NCI-H187 (cell line): ENCODE results near the gene ANKZF1.
"Not testable (repeated sequence)": the region's sequence is repeated elsewhere in the genome, so short reads cannot be mapped to it uniquely, and the experiment has no call there.

Experiments used
- DNase-seq, 2 experiments: peaks; one replicate each; lab custom pipeline; 2025; lab: John Stamatoyannopoulos, UW

Gene ANKZF1

GRCh38 chr2:219254590-219255201, 25.1 kb downstream of the ANKZF1 start:
- DNase-seq: no peak

DNA sequence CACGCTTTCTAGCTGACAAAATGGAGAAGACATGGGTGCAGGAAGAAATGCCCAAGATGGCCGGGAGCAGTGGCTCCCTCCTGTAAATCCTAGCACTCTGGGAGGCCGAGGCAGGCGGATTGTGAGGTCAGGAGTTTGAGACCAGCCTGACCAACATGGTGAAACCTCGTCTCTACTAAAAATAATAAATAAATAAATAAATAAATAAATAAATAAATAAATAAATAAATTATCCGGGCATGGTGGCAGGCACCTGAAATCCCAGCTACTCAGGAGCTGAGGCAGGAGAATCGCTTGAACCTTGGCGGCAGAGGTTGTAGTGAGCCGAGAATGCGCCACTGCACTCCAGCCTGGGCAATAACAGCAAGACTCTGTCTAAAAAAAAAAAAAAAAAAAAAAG, 29.3 kb downstream of the ANKZF1 start:
- not testable (repeated sequence) for DNase-seq

DNA sequence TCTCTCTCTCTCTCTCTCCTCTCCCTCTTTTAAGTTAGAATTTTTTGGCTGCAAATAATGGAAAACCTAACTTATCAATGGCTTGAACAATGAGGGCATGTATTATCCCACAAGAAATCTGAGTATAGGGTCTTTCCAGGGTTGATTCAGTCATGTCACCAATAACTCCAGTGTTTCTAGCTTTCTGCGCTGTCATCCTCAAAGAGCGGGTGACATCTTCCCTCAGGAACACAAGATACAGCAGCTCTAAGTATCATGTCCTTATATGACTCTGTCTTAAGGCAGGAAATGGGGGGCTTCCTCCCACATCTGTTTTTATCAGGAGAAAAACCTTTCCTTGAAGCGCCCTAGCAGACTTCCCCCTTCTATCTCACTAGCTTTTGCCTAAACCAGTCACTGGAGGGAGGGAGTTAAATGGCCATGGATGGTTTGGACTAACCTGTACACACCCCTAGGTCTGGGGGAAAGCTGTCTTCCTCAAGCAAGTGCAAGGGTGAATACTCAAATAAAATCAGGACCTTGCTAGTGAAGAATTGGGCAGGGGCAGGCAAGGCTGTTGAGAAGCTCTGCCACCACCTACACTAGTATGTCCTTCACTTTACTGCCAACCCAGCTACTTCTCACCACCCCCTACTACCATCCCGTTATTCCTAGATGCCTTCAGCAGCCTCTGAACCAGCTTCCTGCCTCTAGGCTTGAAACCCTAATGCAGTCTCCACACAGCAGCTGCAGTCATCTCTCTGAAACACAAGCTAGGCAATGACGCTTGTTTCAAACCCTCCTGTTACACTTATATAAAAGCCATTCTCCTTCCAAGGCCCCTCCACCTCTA, 31.6 kb downstream of the ANKZF1 start:
- DNase-seq: no peak

DNA sequence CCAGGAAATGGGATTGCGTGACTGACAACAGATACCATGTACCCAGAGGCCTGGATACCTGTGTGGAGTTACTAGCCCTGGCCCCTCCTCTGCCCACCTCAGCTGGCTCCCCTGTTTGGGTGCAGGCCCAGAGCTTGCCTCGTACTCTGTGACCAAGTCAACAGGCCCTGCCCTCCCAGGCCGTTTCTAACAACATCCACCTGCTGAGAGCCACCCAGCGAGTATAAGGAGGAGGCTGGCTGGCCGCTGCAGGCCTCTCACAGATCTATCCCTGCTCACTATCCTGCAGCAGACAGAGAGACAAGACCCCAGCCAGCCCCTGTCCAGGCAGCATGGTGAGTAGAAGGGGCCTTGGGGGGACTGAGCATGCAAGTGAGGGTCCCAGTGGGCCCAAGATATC, 36.6 kb downstream of the ANKZF1 start:
- DNase-seq: no peak

- no peak for DNase-seq
These were observed 37.3 kb downstream of the ANKZF1 start for GRCh38 chr2:219266886-219267285.

GRCh38 chr2:219268294-219268693, 38.7 kb downstream of the ANKZF1 start:
- no peak for DNase-seq

GRCh38 chr2:219269362-219270054, 39.9 kb downstream of the ANKZF1 start:
- DNase-seq: peak; percentile 3 to 14

DNA sequence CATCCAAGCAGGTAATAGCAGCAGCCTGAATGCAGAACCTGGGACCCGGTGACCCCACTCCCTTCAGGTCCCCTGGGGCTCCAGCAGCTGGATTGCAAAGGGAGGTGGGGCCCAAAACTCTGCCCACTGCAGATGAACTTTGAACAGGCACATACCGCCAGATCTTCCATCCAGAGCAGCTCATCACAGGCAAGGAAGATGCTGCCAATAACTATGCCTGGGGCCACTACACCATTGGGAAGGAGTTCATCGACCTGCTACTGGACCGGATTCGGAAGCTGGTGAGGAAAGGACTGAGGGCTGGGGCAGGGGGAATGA, 40.4 kb downstream of the ANKZF1 start:
- no peak for DNase-seq

GRCh38 chr2:219271021-219271420, 41.4 kb downstream of the ANKZF1 start:
- DNase-seq: no peak

DNA sequence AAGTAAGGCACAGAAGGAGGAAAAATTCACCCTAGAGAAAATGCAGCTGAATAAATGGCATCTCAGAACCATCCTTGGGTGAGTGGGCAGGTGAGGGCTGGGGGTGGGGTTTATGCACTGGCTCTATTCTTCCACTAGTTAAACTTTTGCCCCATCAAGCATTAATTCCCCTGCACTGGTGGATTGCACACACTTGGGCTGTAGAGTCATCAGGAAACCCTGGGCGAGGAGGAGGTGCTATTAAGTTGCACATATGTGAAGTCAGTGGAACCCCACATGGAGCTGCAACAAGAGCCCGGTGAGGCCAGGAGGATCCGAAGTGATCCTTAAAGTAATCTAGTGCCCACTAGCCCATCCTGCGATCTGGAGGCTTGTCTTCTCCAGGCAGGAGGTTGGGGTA, 42.8 kb downstream of the ANKZF1 start:
- DNase-seq: no peak

DNA sequence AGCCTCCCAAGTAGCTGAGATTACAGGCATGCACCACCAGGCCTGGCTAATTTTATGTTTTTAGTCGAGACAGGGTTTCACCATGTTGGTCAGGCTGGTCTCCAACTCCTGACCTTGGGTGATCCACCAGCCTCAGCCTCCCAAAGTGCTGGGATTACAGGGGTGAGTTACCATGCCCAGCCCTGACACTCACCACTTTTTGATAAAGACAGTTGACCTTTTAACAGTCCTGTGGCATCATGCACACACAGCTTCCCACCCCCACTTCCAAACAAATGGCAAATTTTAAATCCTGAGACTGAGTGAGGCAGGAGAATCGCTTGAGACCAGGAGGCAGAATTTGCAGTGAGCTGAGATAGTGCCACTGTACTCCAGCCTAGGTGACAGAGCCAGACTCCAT, 43.4 kb downstream of the ANKZF1 start:
- DNase-seq: no peak

DNA sequence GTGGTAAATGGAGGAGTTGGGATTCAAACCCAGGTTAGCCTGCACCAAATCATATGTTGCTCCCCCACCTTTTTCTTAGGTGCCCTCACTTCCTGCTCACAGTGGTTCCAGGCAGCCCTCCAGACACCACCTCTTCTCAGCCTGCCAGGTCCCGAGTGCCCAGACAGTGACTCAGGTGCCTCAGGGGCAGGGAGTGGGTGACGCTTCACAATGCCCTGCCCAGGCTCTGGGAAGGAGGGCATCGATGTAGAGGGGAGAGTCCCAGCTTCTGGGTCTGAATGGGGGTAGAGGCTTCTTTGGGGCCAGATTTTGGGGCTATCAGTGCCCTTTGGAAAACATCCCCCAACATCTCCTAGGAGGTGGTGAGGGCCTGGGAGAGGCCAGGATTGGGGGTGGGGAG, 44.3 kb downstream of the ANKZF1 start:
- no peak for DNase-seq

- DNase-seq: no peak
These were observed 44.8 kb downstream of the ANKZF1 start for GRCh38 chr2:219274361-219274921.

- peak; percentile 3 to 20 for DNase-seq
These were observed 48.4 kb downstream of the ANKZF1 start for GRCh38 chr2:219277703-219278654.

- no peak for DNase-seq
These were observed 49.1 kb downstream of the ANKZF1 start for GRCh38 chr2:219278655-219279150.

DNA sequence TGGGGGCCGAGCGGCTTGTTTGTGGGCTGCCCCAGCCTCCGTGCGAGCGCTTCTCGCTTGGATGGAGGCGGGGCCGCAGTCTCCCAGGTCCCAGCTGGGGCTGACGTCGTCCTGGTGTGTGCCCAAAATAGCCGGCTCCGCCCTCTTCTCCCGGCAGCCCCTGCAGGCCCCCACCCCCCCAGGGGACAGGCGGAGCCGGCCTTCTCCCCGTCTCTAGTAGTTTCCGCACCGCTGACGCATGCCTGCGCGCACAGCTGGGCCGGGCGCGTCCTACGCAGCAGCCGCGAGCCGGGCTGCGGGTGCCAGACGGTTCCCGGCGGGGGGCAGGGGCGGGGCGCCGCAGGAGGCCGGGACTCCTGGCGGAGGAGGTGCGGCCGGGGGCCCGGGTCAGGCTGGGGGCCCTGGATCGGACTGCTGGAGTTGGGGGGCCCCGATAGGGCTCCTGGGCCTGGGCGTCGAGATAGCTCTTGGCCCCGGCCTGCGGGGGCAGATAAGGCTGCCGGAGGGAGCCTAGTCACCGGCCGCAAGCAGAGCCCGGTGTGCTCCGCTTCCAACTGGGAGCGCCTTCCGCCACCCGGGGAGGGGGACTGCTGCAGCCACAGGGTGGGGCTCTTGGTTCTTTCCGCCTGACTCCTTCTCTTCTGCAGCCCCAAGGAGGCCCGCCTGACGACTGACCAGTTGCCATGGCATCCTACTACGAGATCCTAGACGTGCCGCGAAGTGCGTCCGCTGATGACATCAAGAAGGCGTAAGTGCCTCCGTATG, 49.7 kb downstream of the ANKZF1 start, which contains the start of gene DNAJB2:
TSS of gene DNAJB2 (plus strand) at position 216 of the 765 bp plus-strand sequence. CDS start at position 684, 468 bp downstream.
- DNase-seq: peak; percentile 72 to 92

DNA sequence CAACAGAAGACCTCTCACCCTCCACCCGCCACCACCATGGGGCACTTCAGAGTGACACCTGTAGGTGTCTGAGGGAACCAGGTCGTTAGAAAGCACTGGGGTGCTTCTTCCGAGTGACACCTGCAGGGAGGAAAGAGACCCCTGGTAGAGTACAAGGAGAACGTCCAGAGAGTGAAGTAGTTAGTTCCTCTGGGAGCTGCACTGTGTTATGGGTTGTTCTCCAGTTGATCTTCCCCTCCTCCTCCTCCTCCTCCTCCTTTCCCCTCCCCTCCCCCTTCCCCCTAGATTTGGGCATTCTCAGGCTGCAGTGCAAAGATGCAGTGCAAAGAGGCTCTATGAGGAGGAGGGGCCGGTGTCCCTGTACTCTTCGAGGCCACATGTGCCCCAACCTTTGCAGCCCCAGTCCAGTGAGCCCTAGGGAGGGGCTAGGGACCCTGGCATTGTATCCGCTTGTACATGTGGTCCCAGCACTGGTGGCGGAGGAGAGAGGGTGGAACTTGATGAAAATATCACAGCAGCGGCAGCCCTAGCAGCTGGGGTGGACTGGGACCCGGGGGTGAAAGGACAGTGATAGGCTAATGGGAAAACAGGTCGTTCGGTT, 50.4 kb downstream of the ANKZF1 start:
- no peak for DNase-seq

- no peak for DNase-seq
These were observed 51.0 kb downstream of the ANKZF1 start for GRCh38 chr2:219280651-219281050.

DNA sequence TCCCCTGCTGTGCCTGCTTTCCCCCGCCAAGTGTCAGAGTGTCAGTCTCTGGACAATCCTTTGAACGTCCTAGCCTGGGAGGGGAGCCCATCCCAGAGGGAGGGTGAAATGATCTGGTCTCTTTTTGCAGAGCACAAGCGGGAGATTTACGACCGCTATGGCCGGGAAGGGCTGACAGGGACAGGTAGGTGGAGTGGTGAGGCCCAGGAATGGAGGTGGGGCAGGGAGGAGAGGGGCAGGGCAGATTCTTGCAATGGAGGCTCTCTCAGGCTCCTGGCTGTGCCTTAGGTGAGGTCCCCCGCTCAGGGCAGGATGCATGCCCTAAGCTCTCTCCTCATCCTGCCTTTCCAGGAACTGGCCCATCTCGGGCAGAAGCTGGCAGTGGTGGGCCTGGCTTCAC, 52.0 kb downstream of the ANKZF1 start:
- no peak for DNase-seq

GRCh38 chr2:219282375-219282774, 52.8 kb downstream of the ANKZF1 start:
- DNase-seq: no peak
